CD4-positive, CD25-positive, alpha-beta regulatory T cell (primary cell): Measurements from ENCODE around the gene EXOC6. TPM values are rescaled to one million over a fixed set of nuclear protein-coding genes. Genes with fewer than 3 reads are reported as not detected.

Experiments
- ATAC-seq, 2 donors: fragments of 150-1000 bp; cut with Tn5 transposase; one replicate each; pipeline ENCODE4 v1.10.0; 2021; ENCODE audit warnings: low read depth in 2 of 2, moderate number of reproducible peaks in 2 of 2, moderate library complexity in 1 of 2
- DNase-seq, 3 donors: peaks; one replicate each; pipeline versions ENCODE4 v3.0.0 to v3.0.0-alpha.2; 2012 to 2022; ENCODE audit warnings: mixed read lengths in 1 of 3
- H3K27ac ChIP-seq: one replicate; pipeline ENCODE4 v1.7.0; 2013; ENCODE audit warnings: mild to moderate bottlenecking, low read length; ENCODE audit not compliant: insufficient read depth, poor library complexity, severe bottlenecking
- H3K27me3 ChIP-seq: one replicate; pipeline ENCODE4 v1.7.0; 2013; ENCODE audit warnings: low read length; ENCODE audit not compliant: control insufficient read depth, insufficient read depth
- H3K36me3 ChIP-seq: one replicate; pipeline ENCODE4 v1.7.0; 2013; ENCODE audit warnings: mild to moderate bottlenecking, low read length, moderate library complexity; ENCODE audit not compliant: control insufficient read depth, insufficient read depth
- H3K4me1 ChIP-seq: 2 replicates; pipeline ENCODE4 v1.7.0; 2013; ENCODE audit warnings: mild to moderate bottlenecking, low read length; ENCODE audit not compliant: insufficient read depth, control insufficient read depth, poor library complexity, severe bottlenecking
- H3K4me3 ChIP-seq: one replicate; pipeline ENCODE4 v1.7.0; 2013; ENCODE audit warnings: low read depth, mild to moderate bottlenecking, low read length, moderate library complexity
- H3K9me3 ChIP-seq, 2 experiments: 1 replicate in 1 of 2; 2 replicates in 1 of 2; pipeline ENCODE4 v1.7.0; 2013; ENCODE audit warnings: low read length in 2 of 2, mild to moderate bottlenecking in 1 of 2, moderate library complexity in 1 of 2; ENCODE audit not compliant: control insufficient read depth in 2 of 2
- H3K27ac Mint-ChIP-seq, 3 donors: one replicate each; pipeline ENCODE4 v1.8.0; 2020 to 2022; ENCODE audit warnings: mild to moderate bottlenecking in 3 of 3, mixed read lengths in 3 of 3, moderate library complexity in 2 of 3
- H3K27me3 Mint-ChIP-seq: one replicate; pipeline ENCODE4 v1.8.0; 2022; ENCODE audit warnings: mild to moderate bottlenecking, mixed read lengths
- H3K36me3 Mint-ChIP-seq: one replicate; pipeline ENCODE4 v1.8.0; 2020; ENCODE audit warnings: mixed read lengths
- H3K4me1 Mint-ChIP-seq, 4 donors: one replicate each; pipeline ENCODE4 v1.8.0; 2020 to 2022; ENCODE audit warnings: mixed read lengths in 4 of 4, mild to moderate bottlenecking in 1 of 4
- H3K4me3 Mint-ChIP-seq, 4 donors: one replicate each; pipeline ENCODE4 v1.8.0; 2020 to 2022; ENCODE audit warnings: mild to moderate bottlenecking in 4 of 4, mixed read lengths in 4 of 4, moderate library complexity in 3 of 4
- H3K9me3 Mint-ChIP-seq, 7 donors: one replicate each; pipeline ENCODE4 v1.8.0; 2020 to 2022; ENCODE audit warnings: mixed read lengths in 7 of 7, mild to moderate bottlenecking in 3 of 7, moderate library complexity in 2 of 7
- polyA plus RNA-seq, 4 donors: library from polyadenylated mRNA; unstranded; fragments of 300-500 nt; fragmentation: Illumina TruSeq; gene quantifications; one replicate each; pipeline ENCODE4 v1.2.3, GENCODE V29; 2021
- total RNA-seq: library from RNA; stranded (reverse); gene quantifications from one replicate; pipeline ENCODE4 v1.2.3, GENCODE V29; 2022

Gene EXOC6
- total and polyA plus RNA-seq, 5 donors from 2014 or later: 7.5 to 16.9 (median 10.0) TPM

- Histone ChIP-seq H3K9me3 (no peaks in the 10 kb centered on the region), H3K4me1 (no peaks in the 10 kb centered on the region), H3K36me3 (no peaks in the 10 kb centered on the region), H3K27me3 (no peaks in the 10 kb centered on the region), H3K4me3 (no peak overlapping the region), H3K27ac (no peak overlapping the region)
- H3K4me3 Mint-ChIP-seq: no peak overlapping the region
- no peaks in the 10 kb centered on the region for H3K27me3 Mint-ChIP-seq
- H3K9me3 Mint-ChIP-seq: no peaks in the 10 kb centered on the region
- DNase-seq (no peak), ATAC-seq (no peak)
- H3K36me3 Mint-ChIP-seq: peaks cover 3% of the 10 kb centered on the region
- H3K4me1 Mint-ChIP-seq: peaks cover 0 to 26% (median 9%) of the 10 kb centered on the region in 4 donors
- H3K27ac Mint-ChIP-seq: no peak overlapping the region
Measured at GRCh38 chr10:92890471-92890870, 42.2 kb downstream of the EXOC6 start.

- Mint-ChIP-seq H3K4me1 (peaks cover 0 to 21% (median 8%) of the 10 kb centered on the region in 4 donors), H3K27ac (no peak overlapping the region), H3K27me3 (no peaks in the 10 kb centered on the region), H3K36me3 (peaks cover 6% of the 10 kb centered on the region), H3K4me3 (no peak overlapping the region), H3K9me3 (no peaks in the 10 kb centered on the region)
- Histone ChIP-seq H3K27me3 (no peaks in the 10 kb centered on the region), H3K4me3 (no peak overlapping the region), H3K9me3 (no peaks in the 10 kb centered on the region), H3K36me3 (peaks cover 2% of the 10 kb centered on the region), H3K4me1 (no peaks in the 10 kb centered on the region), H3K27ac (no peak overlapping the region)
- DNase-seq: no peak
- ATAC-seq: no peak
Measured at GRCh38 chr10:92891885-92892690, 43.8 kb downstream of the EXOC6 start.

GRCh38 chr10:92892691-92893054, 44.4 kb downstream of the EXOC6 start:
- H3K36me3 ChIP-seq: peaks cover 2% of the 10 kb centered on the region
- peaks cover 0 to 21% (median 8%) of the 10 kb centered on the region in 4 donors for H3K4me1 Mint-ChIP-seq
- H3K9me3 Mint-ChIP-seq: no peaks in the 10 kb centered on the region
- H3K36me3 Mint-ChIP-seq: peaks cover 10% of the 10 kb centered on the region
- no peak for DNase-seq
- H3K27ac Mint-ChIP-seq: no peak overlapping the region
- no peaks in the 10 kb centered on the region for H3K27me3 ChIP-seq
- H3K27me3 Mint-ChIP-seq: no peaks in the 10 kb centered on the region
- H3K4me1 ChIP-seq: no peaks in the 10 kb centered on the region
- H3K9me3 ChIP-seq: no peaks in the 10 kb centered on the region
- H3K27ac ChIP-seq: no peak overlapping the region
- no peak overlapping the region for H3K4me3 Mint-ChIP-seq
- H3K4me3 ChIP-seq: no peak overlapping the region
- no peak for ATAC-seq

- H3K4me3 ChIP-seq: no peak overlapping the region
- H3K27me3 Mint-ChIP-seq: no peaks in the 10 kb centered on the region
- no peak overlapping the region for H3K4me3 Mint-ChIP-seq
- no peaks in the 10 kb centered on the region for H3K4me1 ChIP-seq
- peaks cover 14% of the 10 kb centered on the region for H3K36me3 Mint-ChIP-seq
- no peak for ATAC-seq
- no peak overlapping the region for H3K27ac Mint-ChIP-seq
- no peaks in the 10 kb centered on the region for H3K27me3 ChIP-seq
- no peak overlapping the region for H3K27ac ChIP-seq
- H3K4me1 Mint-ChIP-seq: peaks cover 0 to 19% (median 7%) of the 10 kb centered on the region in 4 donors
- no peaks in the 10 kb centered on the region for H3K9me3 ChIP-seq
- DNase-seq: no peak
- H3K9me3 Mint-ChIP-seq: no peaks in the 10 kb centered on the region
- H3K36me3 ChIP-seq: peaks cover 2% of the 10 kb centered on the region
Measured at GRCh38 chr10:92894081-92894655, 45.8 kb downstream of the EXOC6 start.

- H3K27ac Mint-ChIP-seq: no peak overlapping the region
- DNase-seq (no peak), ATAC-seq (no peak)
- H3K36me3 ChIP-seq: peaks cover 2% of the 10 kb centered on the region
- peaks cover 17% of the 10 kb centered on the region for H3K4me1 ChIP-seq
- no peak overlapping the region for H3K27ac ChIP-seq
- H3K4me1 Mint-ChIP-seq: peaks cover 13 to 29% (median 19%) of the 10 kb centered on the region in 4 donors
- H3K27me3 Mint-ChIP-seq: no peaks in the 10 kb centered on the region
- H3K9me3 Mint-ChIP-seq: no peaks in the 10 kb centered on the region
- H3K9me3 ChIP-seq: no peaks in the 10 kb centered on the region
- no peak overlapping the region for H3K4me3 ChIP-seq
- peaks cover 14% of the 10 kb centered on the region for H3K36me3 Mint-ChIP-seq
- H3K4me3 Mint-ChIP-seq: no peak overlapping the region
- H3K27me3 ChIP-seq: no peaks in the 10 kb centered on the region
Measured at GRCh38 chr10:92897916-92898315, 49.6 kb downstream of the EXOC6 start.

GRCh38 chr10:92901819-92902251, 53.5 kb downstream of the EXOC6 start:
- peak overlapping the region; percentile 38 to 94 (median 91) for H3K27ac Mint-ChIP-seq
- ATAC-seq (peak; percentile 77 to 84), DNase-seq (peak; percentile 25 to 78 (median 73))
- no peaks in the 10 kb centered on the region for H3K27me3 Mint-ChIP-seq
- Histone ChIP-seq H3K4me1 (peaks cover 17% of the 10 kb centered on the region), H3K27ac (peak overlapping the region; percentile 29), H3K36me3 (peaks cover under 1% of the 10 kb centered on the region), H3K4me3 (peak overlapping the region; percentile 74), H3K9me3 (no peaks in the 10 kb centered on the region), H3K27me3 (no peaks in the 10 kb centered on the region)
- H3K36me3 Mint-ChIP-seq: peaks cover 26% of the 10 kb centered on the region
- H3K4me1 Mint-ChIP-seq: peaks cover 10 to 20% (median 16%) of the 10 kb centered on the region in 4 donors
- H3K4me3 Mint-ChIP-seq: peak overlapping the region; percentile 70 to 86 (median 78)
- peaks cover 0 to 2% (median 0%) of the 10 kb centered on the region in 7 donors for H3K9me3 Mint-ChIP-seq

- Histone ChIP-seq H3K36me3 (no peaks in the 10 kb centered on the region), H3K4me3 (no peak overlapping the region), H3K27me3 (no peaks in the 10 kb centered on the region), H3K27ac (no peak overlapping the region), H3K9me3 (no peaks in the 10 kb centered on the region), H3K4me1 (peaks cover 17% of the 10 kb centered on the region)
- DNase-seq: no peak
- peaks cover 24% of the 10 kb centered on the region for H3K36me3 Mint-ChIP-seq
- H3K27me3 Mint-ChIP-seq: no peaks in the 10 kb centered on the region
- H3K9me3 Mint-ChIP-seq: peaks cover 0 to 2% (median 0%) of the 10 kb centered on the region in 7 donors
- no peak overlapping the region for H3K27ac Mint-ChIP-seq
- no peak overlapping the region for H3K4me3 Mint-ChIP-seq
- H3K4me1 Mint-ChIP-seq: peaks cover 10 to 20% (median 16%) of the 10 kb centered on the region in 4 donors
- ATAC-seq: no peak
Measured at GRCh38 chr10:92903633-92904032, 55.3 kb downstream of the EXOC6 start.
